Lower lobe of right lung (tissue), 2 donors: ENCODE results near the gene SNRPB. TPM values are rescaled to one million over a fixed set of nuclear protein-coding genes. Genes with fewer than 3 reads are reported as not detected.

Source experiments
- ATAC-seq, 2 donors: fragments of 200-7000 bp; cut with Tn5 transposase; one replicate each; pipeline ENCODE4 v1.9.1; 2020 to 2022; ENCODE audit warnings: mild to moderate bottlenecking in 2 of 2, moderate library complexity in 2 of 2
- DNase-seq: peaks from one replicate; pipeline ENCODE4 v3.0.0-alpha.2; 2020
- H3K27ac ChIP-seq: fragments of 200-600 bp; one replicate; pipeline ENCODE4 v1.8.0; 2022
- H3K27me3 ChIP-seq: fragments of 200-600 bp; one replicate; pipeline ENCODE4 v1.8.0; 2022; ENCODE audit warnings: low read depth
- H3K36me3 ChIP-seq: fragments of 200-600 bp; one replicate; pipeline ENCODE4 v1.8.0; 2022; ENCODE audit warnings: mild to moderate bottlenecking
- H3K4me1 ChIP-seq: fragments of 200-600 bp; one replicate; pipeline ENCODE4 v1.8.0; 2022
- H3K4me3 ChIP-seq: fragments of 200-600 bp; one replicate; pipeline ENCODE4 v1.8.0; 2022; ENCODE audit warnings: mild to moderate bottlenecking
- H3K9me3 ChIP-seq: fragments of 200-600 bp; one replicate; pipeline ENCODE4 v1.8.0; 2022
- CTCF ChIP-seq: fragments of 200-600 bp; IDR thresholded peaks from one replicate; pipeline ENCODE4 v1.8.0; 2022; ENCODE audit warnings: antibody characterized with exemption, mild to moderate bottlenecking
- intact Hi-C: fragments of 100-400 bp; cut with DNase I; formaldehyde crosslinking; loops from one replicate; pipeline ENCODE4 v1.11.0; 2022
- total RNA-seq: library from RNA; stranded (reverse); fragmentation: NEBNext Ultra II Directional; extraction: Animal tissue kit (Norgen Biotek cat#: 25700); gene quantifications from one replicate; pipeline ENCODE4 v1.2.1, GENCODE V29; 2021
- donor health status: DM: no; HTN: yes; CAD: no; lungs with severe emphysema.

Gene SNRPB
- total RNA-seq, 1 donor from 2014 or later = 78.8 TPM

GRCh38 chr20:2430538-2430937, 40.1 kb downstream of the SNRPB start:
- H3K4me1 ChIP-seq = no peaks in the 10 kb centered on the region
- H3K36me3 ChIP-seq = no peaks in the 10 kb centered on the region
- DNase-seq (no peak), ATAC-seq (no peak)
- no peak for TF ChIP-seq CTCF
- no peak overlapping the region for H3K4me3 ChIP-seq
- no peak overlapping the region for H3K27ac ChIP-seq
- no peaks in the 10 kb centered on the region for H3K9me3 ChIP-seq
- H3K27me3 ChIP-seq = no peaks in the 10 kb centered on the region
- intact Hi-C loops = no loop called here

- no peaks in the 10 kb centered on the region for H3K4me1 ChIP-seq
- no peaks in the 10 kb centered on the region for H3K27me3 ChIP-seq
- intact Hi-C loops = no loop called here
- H3K27ac ChIP-seq = no peak overlapping the region
- H3K4me3 ChIP-seq = no peak overlapping the region
- ATAC-seq (no peak), DNase-seq (no peak)
- no peaks in the 10 kb centered on the region for H3K9me3 ChIP-seq
- no peak for TF ChIP-seq CTCF
- H3K36me3 ChIP-seq = no peaks in the 10 kb centered on the region
Observed at GRCh38 chr20:2429051-2429450, 41.5 kb downstream of the SNRPB start.

- H3K9me3 ChIP-seq = no peaks in the 10 kb centered on the region
- ATAC-seq (no peak), DNase-seq (no peak)
- no peak overlapping the region for H3K4me3 ChIP-seq
- H3K27ac ChIP-seq = no peak overlapping the region
- H3K27me3 ChIP-seq = peaks cover 4% of the 10 kb centered on the region
- no peaks in the 10 kb centered on the region for H3K4me1 ChIP-seq
- no peak for TF ChIP-seq CTCF
- no peaks in the 10 kb centered on the region for H3K36me3 ChIP-seq
- intact Hi-C loops = no loop called here
Observed at GRCh38 chr20:2421247-2421646, 49.3 kb downstream of the SNRPB start.

- TF ChIP-seq CTCF = no peak
- ATAC-seq (no peak), DNase-seq (no peak)
- H3K4me1 ChIP-seq = no peaks in the 10 kb centered on the region
- no peak overlapping the region for H3K4me3 ChIP-seq
- intact Hi-C loops = no loop called here
- peaks cover 4% of the 10 kb centered on the region for H3K27me3 ChIP-seq
- H3K36me3 ChIP-seq = no peaks in the 10 kb centered on the region
- H3K9me3 ChIP-seq = no peaks in the 10 kb centered on the region
- no peak overlapping the region for H3K27ac ChIP-seq
Observed at GRCh38 chr20:2420510-2420909, 50.1 kb downstream of the SNRPB start.

- no peak for TF ChIP-seq CTCF
- intact Hi-C loops = no loop called here
- Histone ChIP-seq H3K27me3 (peaks cover 4% of the 10 kb centered on the region), H3K4me3 (no peak overlapping the region), H3K36me3 (no peaks in the 10 kb centered on the region), H3K27ac (no peak overlapping the region), H3K9me3 (no peaks in the 10 kb centered on the region), H3K4me1 (no peaks in the 10 kb centered on the region)
- no peak for ATAC-seq
- DNase-seq = no peak
Observed at GRCh38 chr20:2418388-2418787, 52.2 kb downstream of the SNRPB start.

GRCh38 chr20:2417213-2417541, 53.4 kb downstream of the SNRPB start:
- Histone ChIP-seq H3K9me3 (no peaks in the 10 kb centered on the region), H3K36me3 (no peaks in the 10 kb centered on the region), H3K4me1 (no peaks in the 10 kb centered on the region), H3K27me3 (peaks cover 4% of the 10 kb centered on the region), H3K4me3 (no peak overlapping the region), H3K27ac (no peak overlapping the region)
- ATAC-seq (peak in 1 of 2 donors; percentile 39), DNase-seq (no peak)
- no peak for TF ChIP-seq CTCF
- intact Hi-C loops = no loop called here
